GM23338 (cell line): ENCODE measurements around the gene PYGB. TPM values are rescaled to one million over a fixed set of nuclear protein-coding genes. Genes with fewer than 3 reads are reported as not detected.

ENCODE experiments used
- ATAC-seq: fragments of 200-7000 bp; cut with Tn5 transposase; 3 replicates; pipeline ENCODE4 v1.9.1; 2020
- DNase-seq: peaks from one replicate; pipeline ENCODE4 v3.0.0-alpha.2; 2015; ENCODE audit warnings: low spot score
- H2AFZ ChIP-seq: fragments of 200-600 bp; sonication (generic); 2 replicates; pipeline ENCODE4 v1.8.0; 2016; ENCODE audit warnings: antibody characterized with exemption, mild to moderate bottlenecking, moderate library complexity
- H3F3A ChIP-seq: fragments of 200-600 bp; sonication (generic); replicated peaks from 2 replicates; pipeline ENCODE4 v1.8.0; 2017; ENCODE audit warnings: antibody characterized with exemption, mixed run types, low read depth
- H3K27ac ChIP-seq: fragments of 200-600 bp; sonication (generic); 2 replicates; pipeline ENCODE4 v1.6.1; 2016; ENCODE audit warnings: low read depth
- H3K27me3 ChIP-seq: fragments of 200-600 bp; sonication (generic); 2 replicates; pipeline ENCODE4 v1.8.0; 2016; ENCODE audit warnings: mild to moderate bottlenecking, mixed run types, moderate library complexity; ENCODE audit not compliant: insufficient read depth
- H3K36me3 ChIP-seq: fragments of 200-600 bp; sonication (generic); 2 replicates; pipeline ENCODE4 v1.8.0; 2016; ENCODE audit warnings: mild to moderate bottlenecking; ENCODE audit not compliant: insufficient read depth
- H3K4me1 ChIP-seq: fragments of 200-600 bp; sonication (generic); 2 replicates; pipeline ENCODE4 v1.8.0; 2016; ENCODE audit warnings: mild to moderate bottlenecking, moderate library complexity; ENCODE audit not compliant: insufficient read depth
- H3K4me2 ChIP-seq: fragments of 200-600 bp; sonication (generic); 2 replicates; pipeline ENCODE4 v1.7.1; 2017; ENCODE audit warnings: mixed run types
- H3K4me3 ChIP-seq: fragments of 200-600 bp; sonication (generic); 2 replicates; pipeline ENCODE4 v1.6.1; 2016; ENCODE audit warnings: mixed run types
- H3K79me2 ChIP-seq: fragments of 200-600 bp; sonication (generic); replicated peaks from 2 replicates; pipeline ENCODE4 v1.8.0; 2017; ENCODE audit warnings: mild to moderate bottlenecking; ENCODE audit not compliant: insufficient read depth
- H3K9me2 ChIP-seq: fragments of 200-600 bp; sonication (generic); 2 replicates; pipeline ENCODE4 v1.8.0; 2017; ENCODE audit not compliant: insufficient read depth
- H4K20me1 ChIP-seq: fragments of 200-600 bp; sonication (generic); replicated peaks from 2 replicates; pipeline ENCODE4 v1.8.0; 2017; ENCODE audit warnings: mild to moderate bottlenecking; ENCODE audit not compliant: insufficient read depth
- H3K27ac Mint-ChIP-seq: 2 replicates; pipeline ENCODE4 v1.8.0; 2020; ENCODE audit warnings: inconsistent platforms, mild to moderate bottlenecking, moderate library complexity, mixed read lengths
- H3K27me3 Mint-ChIP-seq: 3 replicates; pipeline ENCODE4 v1.8.0; 2022; ENCODE audit warnings: low read depth, mild to moderate bottlenecking, moderate library complexity, mixed read lengths, inconsistent platforms; ENCODE audit not compliant: insufficient read depth, poor library complexity
- H3K36me3 Mint-ChIP-seq: 3 replicates; pipeline ENCODE4 v1.8.0; 2021; ENCODE audit warnings: low read depth, mild to moderate bottlenecking, inconsistent platforms, moderate library complexity, mixed read lengths
- H3K4me1 Mint-ChIP-seq: 3 replicates; pipeline ENCODE4 v1.8.0; 2020; ENCODE audit warnings: mild to moderate bottlenecking, inconsistent platforms, mixed read lengths
- H3K4me3 Mint-ChIP-seq: 3 replicates; pipeline ENCODE4 v1.8.0; 2021; ENCODE audit warnings: moderate library complexity, mild to moderate bottlenecking, inconsistent platforms, mixed read lengths
- H3K9me3 Mint-ChIP-seq: 3 replicates; pipeline ENCODE4 v1.8.0; 2020; ENCODE audit warnings: moderate library complexity, mild to moderate bottlenecking, inconsistent platforms, mixed read lengths
- CREB1 ChIP-seq: fragments of 250-450 bp; sonication (Bioruptor Pico); IDR thresholded peaks from 2 replicates; pipeline ENCODE4 v1.5.0; 2020; ENCODE audit warnings: low read depth, mild to moderate bottlenecking, moderate library complexity
- CTCF ChIP-seq, 2 experiments: fragments of 200-600 bp in 1 of 2; sonication (generic) in 1 of 2; conservative IDR thresholded peaks; 2 replicates each; pipeline versions ENCODE4 v1.5.1 to v1.6.1; 2016 to 2017; ENCODE audit warnings: antibody characterized with exemption in 2 of 2, low read depth in 2 of 2, mild to moderate bottlenecking in 2 of 2, moderate library complexity in 1 of 2
- ETS1 ChIP-seq: IDR thresholded peaks from 2 replicates; pipeline ENCODE4 v1.6.1; 2016; ENCODE audit warnings: antibody characterized with exemption
- EZH2 ChIP-seq: fragments of 200-600 bp; sonication (generic); IDR thresholded peaks from one replicate; pipeline ENCODE4 v1.8.0; 2017; ENCODE audit warnings: antibody characterized with exemption, mild to moderate bottlenecking, low read depth; ENCODE audit not compliant: unreplicated experiment
- EZH2phosphoT487 ChIP-seq: fragments of 200-600 bp; sonication (generic); IDR thresholded peaks from one replicate; pipeline ENCODE4 v1.8.1; 2018; ENCODE audit warnings: antibody characterized with exemption; ENCODE audit not compliant: unreplicated experiment
- JUNB ChIP-seq: IDR thresholded peaks from one replicate; pipeline ENCODE4 v1.6.1; 2016; ENCODE audit warnings: antibody characterized with exemption; ENCODE audit not compliant: unreplicated experiment
- NANOG ChIP-seq: IDR thresholded peaks from 2 replicates; pipeline ENCODE4 v1.6.1; 2016; ENCODE audit warnings: antibody characterized with exemption, borderline replicate concordance
- POLR2AphosphoS5 ChIP-seq: IDR thresholded peaks from 2 replicates; pipeline ENCODE4 v1.6.1; 2016; ENCODE audit warnings: antibody characterized with exemption, low read depth
- REST ChIP-seq: IDR thresholded peaks from one replicate; pipeline ENCODE4 v1.6.1; 2018; ENCODE audit warnings: antibody characterized with exemption; ENCODE audit not compliant: unreplicated experiment
- STAT1 ChIP-seq: IDR thresholded peaks from one replicate; pipeline ENCODE4 v1.6.1; 2016; ENCODE audit warnings: antibody characterized with exemption; ENCODE audit not compliant: unreplicated experiment
- ZNF114 ChIP-seq: fragments of 250-450 bp; sonication (Bioruptor Pico); IDR thresholded peaks from 2 replicates; pipeline ENCODE4 v1.5.0; 2020; ENCODE audit warnings: mild to moderate bottlenecking, moderate library complexity
- ZNF331 ChIP-seq: fragments of 250-450 bp; sonication (Bioruptor Pico); IDR thresholded peaks from 2 replicates; pipeline ENCODE4 v1.5.0; 2020; ENCODE audit warnings: low read depth, mild to moderate bottlenecking, moderate library complexity
- ZNF462 ChIP-seq: fragments of 250-450 bp; sonication (Bioruptor Pico); IDR thresholded peaks from 2 replicates; pipeline ENCODE4 v1.5.0; 2020; ENCODE audit warnings: mild to moderate bottlenecking, moderate library complexity
- polyA plus RNA-seq: library from polyadenylated mRNA; unstranded; fragments of >200 nt; fragmentation: Nextera tagmentation; extraction: Ambion mirVana; gene quantifications from 2 replicates; pipeline ENCODE4 v1.2.1, GENCODE V29; 2016
- total RNA-seq: library from RNA; depleted of rRNA; stranded (reverse); fragments of >200 nt; shearing (Covaris generic); gene quantifications from 2 replicates; pipeline ENCODE4 v1.2.3, GENCODE V29; 2014

PYGB gene
- total and polyA plus RNA-seq, 2 experiments from 2014 or later, result 15.6 to 64.0 TPM

GRCh38 chr20:25203089-25203488 is 44.8 kb upstream of the PYGB start:
- Mint-ChIP-seq H3K27ac (no peak overlapping the region), H3K36me3 (0 out of 3 replicates have a peak, but pooled peaks cover 4% of the 10 kb centered on the region), H3K4me3 (no peak overlapping the region), H3K27me3 (peaks cover 3% of the 10 kb centered on the region), H3K9me3 (no peaks in the 10 kb centered on the region), H3K4me1 (peaks cover 28% of the 10 kb centered on the region)
- Histone ChIP-seq H3K36me3 (no peaks in the 10 kb centered on the region), H4K20me1 (peaks cover 28% of the 10 kb centered on the region), H3K27ac (no peak overlapping the region), H3K79me2 (peaks cover 68% of the 10 kb centered on the region), H3K4me1 (peaks cover 4% of the 10 kb centered on the region), H2AFZ (no peak overlapping the region), H3K4me3 (no peak overlapping the region), H3K9me2 (no peaks in the 10 kb centered on the region), H3K27me3 (no peaks in the 10 kb centered on the region), H3K4me2 (no peak overlapping the region), H3F3A (0 out of 2 replicates have a peak, but pooled peaks cover 2% of the 10 kb centered on the region)
- ATAC-seq (no peak), DNase-seq (no peak)
- TF ChIP-seq JUNB (no peak), ZNF462 (no peak), ETS1 (no peak), ZNF114 (CRISPR knock-in tag) (no peak), POLR2AphosphoS5 (no peak), CTCF (conservative IDR thresholded peaks at IDR 0.05; ENCODE audit: low read depth in 2 of 2) (no peak), EZH2 (no peak), NANOG (no peak), ZNF331 (CRISPR knock-in tag) (no peak), EZH2phosphoT487 (no peak), STAT1 (no peak), CREB1 (CRISPR knock-in tag) (no peak), REST (no peak)
